VCaP (cell line): ENCODE results near the gene TPCN2.

Experiments used
- H3K27ac ChIP-seq: fragments of 450-650 bp; 2 replicates; pipeline ENCODE4 v1.5.1; 2017
- TF ChIP-seq, protein P1 (sequence below): fragments of 450-650 bp; conservative IDR thresholded peaks from 2 replicates; pipeline ENCODE4 v1.5.1; 2017; ENCODE audit warnings: mild to moderate bottlenecking, moderate library complexity

TPCN2 gene

DNA sequence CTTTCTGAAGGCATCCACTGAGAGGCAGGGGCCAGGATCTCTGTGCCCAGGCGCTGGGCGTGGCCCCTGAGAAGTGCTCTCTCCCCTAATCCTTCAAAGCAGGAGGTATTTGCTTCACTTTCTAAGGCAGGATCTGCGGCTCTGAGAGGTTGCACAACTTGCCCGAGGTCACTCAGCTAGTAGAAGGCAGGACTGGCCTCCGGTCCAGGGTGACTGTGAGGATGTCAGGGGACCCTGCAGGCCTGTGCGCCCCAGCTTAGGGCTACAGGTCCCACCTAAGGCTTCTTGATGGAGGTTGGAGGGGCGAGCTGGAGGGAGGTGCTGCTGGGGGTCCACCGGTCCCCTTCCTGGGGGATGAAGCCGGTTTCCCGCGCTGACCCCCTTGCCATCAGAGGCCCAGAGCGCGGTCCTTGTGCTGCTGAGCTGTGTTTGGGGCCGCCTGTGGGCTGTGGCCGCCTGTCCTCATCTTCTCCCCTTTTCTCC is 108.0 kb downstream of the TPCN2 start:
- TF ChIP-seq, protein P1, sequence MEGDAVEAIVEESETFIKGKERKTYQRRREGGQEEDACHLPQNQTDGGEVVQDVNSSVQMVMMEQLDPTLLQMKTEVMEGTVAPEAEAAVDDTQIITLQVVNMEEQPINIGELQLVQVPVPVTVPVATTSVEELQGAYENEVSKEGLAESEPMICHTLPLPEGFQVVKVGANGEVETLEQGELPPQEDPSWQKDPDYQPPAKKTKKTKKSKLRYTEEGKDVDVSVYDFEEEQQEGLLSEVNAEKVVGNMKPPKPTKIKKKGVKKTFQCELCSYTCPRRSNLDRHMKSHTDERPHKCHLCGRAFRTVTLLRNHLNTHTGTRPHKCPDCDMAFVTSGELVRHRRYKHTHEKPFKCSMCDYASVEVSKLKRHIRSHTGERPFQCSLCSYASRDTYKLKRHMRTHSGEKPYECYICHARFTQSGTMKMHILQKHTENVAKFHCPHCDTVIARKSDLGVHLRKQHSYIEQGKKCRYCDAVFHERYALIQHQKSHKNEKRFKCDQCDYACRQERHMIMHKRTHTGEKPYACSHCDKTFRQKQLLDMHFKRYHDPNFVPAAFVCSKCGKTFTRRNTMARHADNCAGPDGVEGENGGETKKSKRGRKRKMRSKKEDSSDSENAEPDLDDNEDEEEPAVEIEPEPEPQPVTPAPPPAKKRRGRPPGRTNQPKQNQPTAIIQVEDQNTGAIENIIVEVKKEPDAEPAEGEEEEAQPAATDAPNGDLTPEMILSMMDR = no peak
- no peak overlapping the region for H3K27ac ChIP-seq

DNA sequence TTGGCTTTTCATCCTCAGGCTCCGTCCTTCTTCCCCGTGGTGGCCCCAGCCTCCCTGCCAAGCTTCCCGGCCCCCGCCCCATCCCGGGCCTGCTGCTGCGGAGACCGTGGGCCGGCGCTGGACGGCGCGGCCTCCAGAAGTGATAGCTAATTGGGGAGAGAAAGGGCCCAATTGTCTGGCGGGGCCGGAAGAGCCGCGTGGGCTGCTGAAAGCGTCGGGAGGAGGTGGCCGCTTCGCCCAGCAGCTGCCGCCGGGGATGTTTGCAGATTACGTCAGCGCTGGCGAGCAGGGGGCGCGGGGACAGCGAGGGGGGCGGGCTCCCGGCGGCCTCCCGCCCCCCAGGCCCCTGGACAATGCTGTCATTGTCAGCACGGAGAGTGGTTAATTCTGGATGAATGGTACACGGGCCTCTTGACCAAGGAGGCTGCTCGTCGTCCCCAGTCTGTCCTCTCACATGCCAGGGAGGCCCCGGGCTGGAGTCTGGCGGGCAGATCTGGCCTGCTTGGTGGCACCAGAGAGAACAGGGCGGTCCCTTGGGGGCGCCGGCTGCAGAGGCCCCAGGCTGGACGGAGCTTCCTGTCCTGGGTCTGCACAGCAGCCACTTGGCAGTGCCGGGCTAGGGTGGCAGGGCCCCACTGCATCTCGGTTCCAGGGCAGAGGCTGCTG is 108.6 kb downstream of the TPCN2 start:
- TF ChIP-seq, protein P1 = no peak
- H3K27ac ChIP-seq = no peak overlapping the region

DNA sequence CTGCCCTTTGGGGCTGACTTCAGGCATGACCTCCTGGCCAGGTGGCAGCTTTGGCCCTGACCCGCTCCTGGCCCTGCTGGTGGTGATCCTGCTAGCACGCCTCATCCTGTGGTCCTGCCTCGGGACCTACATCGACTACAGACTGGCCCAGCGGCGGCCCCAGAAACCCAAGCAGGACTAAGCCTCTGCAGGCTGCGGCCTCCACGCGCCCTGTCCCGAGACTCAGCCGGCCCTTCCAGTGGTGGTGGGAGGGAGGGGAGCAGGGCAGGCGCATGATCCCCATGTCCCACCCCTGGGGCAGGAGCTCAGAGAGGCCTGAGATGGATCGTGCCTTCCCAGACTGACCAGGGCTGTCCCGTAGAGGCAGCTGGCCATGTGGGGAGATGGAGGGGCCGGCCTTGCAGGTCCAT is 109.1 kb downstream of the TPCN2 start:
- no peak overlapping the region for H3K27ac ChIP-seq
- TF ChIP-seq, protein P1 = no peak

DNA sequence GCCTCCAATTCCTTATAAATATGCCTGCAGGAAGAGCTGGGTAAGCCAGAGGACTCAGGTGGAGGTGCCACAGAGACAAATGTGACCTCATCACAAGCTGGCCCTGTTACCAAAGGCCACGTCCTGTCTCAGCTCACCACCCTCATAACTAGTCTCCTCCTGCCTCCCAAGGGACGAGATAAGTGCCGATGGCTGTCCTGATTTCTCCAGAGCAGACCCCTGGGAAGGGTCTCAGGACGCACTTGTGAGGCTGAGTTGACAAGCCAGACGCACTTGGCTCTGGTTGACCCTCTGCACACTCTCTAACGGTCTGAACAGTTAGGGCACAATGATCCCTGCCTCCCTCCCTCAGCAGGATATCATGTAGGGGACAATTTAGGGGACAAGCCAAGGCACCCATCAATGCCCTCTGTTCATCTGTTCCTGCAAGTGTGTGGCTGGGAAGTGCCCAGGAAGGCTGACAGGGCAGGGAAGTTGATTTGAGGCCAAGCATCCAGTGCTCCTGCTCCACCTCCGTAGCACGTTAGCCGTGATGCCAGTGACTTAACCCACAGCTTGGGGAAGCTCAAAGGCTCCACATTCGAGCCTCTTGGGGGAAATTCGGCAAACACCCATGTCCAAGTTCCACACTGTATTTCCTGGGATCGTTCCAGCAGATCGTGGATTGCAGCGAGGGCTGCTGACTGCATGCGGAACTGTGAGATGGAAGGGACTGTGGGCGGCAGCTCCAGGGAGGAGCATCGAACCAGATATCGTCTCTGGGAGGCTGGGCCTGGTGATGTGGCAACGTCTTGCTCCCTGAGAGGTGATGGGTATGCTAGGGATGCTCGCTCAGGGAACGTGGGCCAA is 109.8 kb downstream of the TPCN2 start:
- TF ChIP-seq, protein P1 = no peak
- H3K27ac ChIP-seq = no peak overlapping the region

DNA sequence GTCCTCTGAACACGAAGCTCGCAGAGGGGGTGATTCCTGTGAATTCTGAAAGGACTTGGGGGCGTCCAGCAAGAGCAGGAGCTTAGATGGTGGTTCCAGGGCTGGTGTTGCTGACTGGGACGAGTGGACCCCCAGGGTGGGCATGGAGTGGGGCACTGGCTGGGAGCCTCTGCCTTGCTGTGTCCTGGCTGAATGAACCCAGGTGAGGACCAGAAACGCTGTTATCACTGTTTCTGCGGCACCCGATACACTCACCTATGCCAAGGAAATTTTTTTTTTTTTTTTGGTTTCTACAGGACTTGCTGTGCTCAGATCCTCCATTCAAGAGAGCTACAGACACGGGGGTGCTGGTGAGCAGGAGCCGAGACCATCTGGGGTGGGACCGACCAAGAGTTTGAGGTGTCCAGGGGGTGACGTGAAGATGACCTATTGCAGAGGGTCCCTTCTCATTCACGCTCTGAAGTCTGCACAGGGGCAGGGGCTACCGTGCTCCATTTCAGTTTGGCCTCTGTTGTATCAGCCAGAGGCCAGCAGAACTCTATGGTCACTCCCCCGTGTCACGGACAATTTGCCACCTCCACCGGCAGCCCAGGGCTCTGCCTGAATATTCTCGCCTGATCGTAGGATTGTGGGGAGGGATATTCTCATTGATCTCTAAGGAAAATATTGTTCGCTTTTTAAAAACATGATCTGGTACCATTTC is 110.6 kb downstream of the TPCN2 start:
- TF ChIP-seq, protein P1 = no peak
- no peak overlapping the region for H3K27ac ChIP-seq

DNA sequence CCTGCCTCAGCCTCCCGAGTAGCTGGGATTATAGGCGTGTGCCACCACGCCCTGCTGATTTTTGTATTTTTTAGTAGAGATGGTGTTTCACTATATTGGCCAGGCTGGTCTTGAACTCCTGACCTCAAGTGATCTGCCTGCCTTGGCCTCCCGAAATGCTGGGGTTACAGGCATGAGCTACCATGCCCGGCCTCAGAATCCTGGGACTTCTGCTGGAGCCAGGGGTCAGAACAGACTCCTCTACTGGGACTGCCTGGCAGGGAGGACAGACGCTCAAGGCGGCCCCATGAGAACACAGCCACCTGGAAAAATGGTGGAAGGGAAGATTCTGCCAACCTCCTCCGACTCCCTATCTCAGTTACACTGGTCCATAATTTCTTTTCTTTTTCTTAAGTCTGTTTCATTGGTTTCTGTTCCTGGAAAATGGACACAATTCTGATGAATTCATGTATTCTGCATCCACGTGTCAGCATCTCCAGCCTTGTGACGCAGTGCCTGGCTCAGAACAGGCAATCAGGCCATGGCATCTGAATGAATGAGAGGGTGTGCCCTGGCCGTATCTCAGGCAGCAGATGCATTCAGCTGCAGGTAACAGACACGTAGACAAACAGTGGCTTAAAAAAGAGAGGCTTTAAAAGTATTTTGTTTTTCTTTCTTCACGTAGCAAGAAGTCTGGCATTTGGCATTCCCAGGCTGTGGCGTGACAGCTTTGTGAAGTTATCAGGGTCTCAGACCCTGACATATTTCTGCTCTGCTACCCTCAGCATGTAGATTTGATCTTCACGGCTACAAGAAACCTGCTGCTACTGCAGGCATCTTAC is 111.8 kb downstream of the TPCN2 start:
- no peak overlapping the region for H3K27ac ChIP-seq
- TF ChIP-seq, protein P1 = no peak
